A673 (cell line): ENCODE measurements around the gene PCDHGB5.

ENCODE experiments used
- CTCF ChIP-seq: fragments of 300-800, 200-600 bp; sonication (generic); conservative IDR thresholded peaks from 2 replicates; pipeline ENCODE4 v1.5.1; 2017; ENCODE audit warnings: low read depth, mild to moderate bottlenecking, antibody characterized with exemption, low read length, moderate library complexity, mixed read lengths
- EZH2 ChIP-seq: fragments of 200-600 bp; sonication (generic); IDR thresholded peaks from 2 replicates; pipeline ENCODE4 v1.6.1; 2017; ENCODE audit warnings: borderline replicate concordance, low read depth, mild to moderate bottlenecking, mixed read lengths, antibody characterized with exemption, low read length; ENCODE audit not compliant: poor library complexity, severe bottlenecking

- TF ChIP-seq EZH2 (no peak), CTCF (no peak)
Measured at GRCh38 chr5:141411575-141411974, 13.8 kb downstream of the PCDHGB5 start.
